IMR-90 (cell line): Measurements from ENCODE around the gene MARCHF9. TPM values are rescaled to one million over a fixed set of nuclear protein-coding genes. Genes with fewer than 3 reads are reported as not detected.
"Not testable (repeated sequence)": the region's sequence is repeated elsewhere in the genome, so short reads cannot be mapped to it uniquely, and the experiment has no call there.

Source experiments
- ATAC-seq: fragments of 200-7000 bp; cut with Tn5 transposase; 2 replicates; pipeline ENCODE4 v1.9.1; 2020; ENCODE audit warnings: low read depth, mild to moderate bottlenecking, moderate library complexity
- BruUV-seq: library from RNA; stranded (reverse); fragments of 400-500 nt; replicated peaks from 2 replicates; lab custom pipeline; 2021; lab: Mats Ljungman, UMichigan
- CTCF ChIA-PET: fragments of 300-600 bp; formaldehyde crosslinking; extraction: SDS; loops from one replicate; lab custom pipeline; 2021; ENCODE audit warnings: antibody characterized with exemption; lab: Yijun Ruan, JAX
- POLR2A ChIA-PET: fragments of 300-600 bp; sonication (Branson Sonifier 250); formaldehyde crosslinking; loops from one replicate; lab custom pipeline; 2022; ENCODE audit warnings: antibody characterized with exemption; ENCODE audit not compliant: unreplicated experiment; lab: Charles Lee
- DNase-seq: peaks from one replicate; pipeline ENCODE4 v3.0.0; 2013
- H2AFZ ChIP-seq: replicated peaks from 2 replicates; pipeline ENCODE3; 2013; ENCODE audit warnings: low read length, mild to moderate bottlenecking; ENCODE audit not compliant: poor library complexity
- H2AK5ac ChIP-seq: 2 replicates; pipeline ENCODE4 v1.6.1; 2013; ENCODE audit warnings: low read depth, low read length, inconsistent platforms
- H2AK9ac ChIP-seq: replicated peaks from 2 replicates; pipeline ENCODE3; 2013; ENCODE audit warnings: mild to moderate bottlenecking, low read depth, low read length, moderate library complexity; ENCODE audit not compliant: poor library complexity
- H2BK120ac ChIP-seq: 2 replicates; pipeline ENCODE4 v1.6.1; 2013; ENCODE audit warnings: low read depth, low read length, inconsistent platforms
- H2BK15ac ChIP-seq: 3 replicates; pipeline ENCODE4 v1.6.1; 2013; ENCODE audit warnings: low read depth, low read length, inconsistent platforms
- H2BK20ac ChIP-seq: 2 replicates; pipeline ENCODE4 v1.6.1; 2013; ENCODE audit warnings: low read depth, mild to moderate bottlenecking, inconsistent platforms, low read length, moderate library complexity
- H2BK5ac ChIP-seq: 2 replicates; pipeline ENCODE4 v1.6.1; 2013; ENCODE audit warnings: mild to moderate bottlenecking, low read depth, low read length, inconsistent platforms; ENCODE audit not compliant: poor library complexity, severe bottlenecking
- H3K14ac ChIP-seq: replicated peaks from 2 replicates; pipeline ENCODE4 v1.6.1; 2013; ENCODE audit warnings: low read depth, low read length, inconsistent platforms
- H3K18ac ChIP-seq: 2 replicates; pipeline ENCODE4 v1.6.1; 2013; ENCODE audit warnings: low read depth, low read length, control low read depth
- H3K23ac ChIP-seq: 2 replicates; pipeline ENCODE4 v1.6.1; 2013; ENCODE audit warnings: low read depth, low read length, inconsistent platforms
- H3K27ac ChIP-seq: 2 replicates; pipeline ENCODE4 v1.5.1; 2013; ENCODE audit warnings: mild to moderate bottlenecking, control low read depth, low read length; ENCODE audit not compliant: insufficient read depth
- H3K27me3 ChIP-seq: 2 replicates; pipeline ENCODE4 v1.6.1; 2013; ENCODE audit warnings: low read length; ENCODE audit not compliant: control insufficient read depth, insufficient read depth
- H3K36me3 ChIP-seq: 2 replicates; pipeline ENCODE4 v1.6.1; 2013; ENCODE audit warnings: low read length, mixed read lengths; ENCODE audit not compliant: control insufficient read depth, insufficient read depth
- H3K4ac ChIP-seq: 2 replicates; pipeline ENCODE4 v1.6.1; 2013; ENCODE audit warnings: low read depth, low read length, inconsistent platforms
- H3K4me1 ChIP-seq: 2 replicates; pipeline ENCODE4 v1.6.1; 2013; ENCODE audit warnings: low read length, mixed read lengths; ENCODE audit not compliant: control insufficient read depth, insufficient read depth
- H3K4me2 ChIP-seq: 2 replicates; pipeline ENCODE4 v1.6.1; 2013; ENCODE audit warnings: low read depth, mild to moderate bottlenecking, control low read depth, low read length, moderate library complexity
- H3K4me3 ChIP-seq: 2 replicates; pipeline ENCODE4 v1.5.1; 2013; ENCODE audit warnings: low read depth, mild to moderate bottlenecking, control low read depth, low read length, moderate library complexity; ENCODE audit not compliant: insufficient read depth
- H3K56ac ChIP-seq: 2 replicates; pipeline ENCODE4 v1.6.1; 2013; ENCODE audit warnings: low read length, inconsistent platforms; ENCODE audit not compliant: insufficient read depth; ENCODE audit errors: extremely low read depth
- H3K79me1 ChIP-seq, 2 experiments: 2 replicates each; pipeline ENCODE4 v1.6.1; 2013; ENCODE audit warnings: low read length in 2 of 2, inconsistent platforms in 1 of 2, low read depth in 1 of 2
- H3K9ac ChIP-seq: 2 replicates; pipeline ENCODE4 v1.6.1; 2013; ENCODE audit warnings: low read depth, low read length, control low read depth
- H3K9me1 ChIP-seq: 2 replicates; pipeline ENCODE4 v1.6.1; 2013; ENCODE audit warnings: low read length, inconsistent platforms; ENCODE audit not compliant: insufficient read depth
- H3K9me3 ChIP-seq: 2 replicates; pipeline ENCODE4 v1.6.1; 2013; ENCODE audit warnings: low read length; ENCODE audit not compliant: control insufficient read depth, insufficient read depth
- H4K20me1 ChIP-seq: 2 replicates; pipeline ENCODE4 v1.6.1; 2013; ENCODE audit warnings: low read length, inconsistent platforms; ENCODE audit not compliant: insufficient read depth
- H4K5ac ChIP-seq: 2 replicates; pipeline ENCODE4 v1.6.1; 2013; ENCODE audit warnings: mild to moderate bottlenecking, low read depth, low read length, control low read depth
- H4K8ac ChIP-seq, 2 experiments: 2 replicates each; pipeline ENCODE4 v1.6.1; 2013; ENCODE audit warnings: low read depth in 2 of 2, low read length in 2 of 2, control low read depth in 1 of 2, inconsistent platforms in 1 of 2
- H4K91ac ChIP-seq: 2 replicates; pipeline ENCODE4 v1.6.1; 2013; ENCODE audit warnings: low read depth, low read length, inconsistent platforms; ENCODE audit not compliant: insufficient read depth
- WGBS, 2 experiments: methylation state at CpG; one replicate each; pipeline versions ENCODE4 v1.1.5 to v1.1.7; 2013; ENCODE audit warnings: missing lambda C conversion rate in 2 of 2; ENCODE audit not compliant: insufficient read length in 1 of 2; ENCODE audit errors: extremely low coverage in 2 of 2; 5-methylcytosine and 5-hydroxymethylcytosine counted together
- dilution Hi-C: fragments of 300-500 bp; cut with HindIII; formaldehyde crosslinking; loops from one replicate; pipeline ENCODE4 v1.14.3; 2018; ENCODE audit warnings: low sequenced_read_pairs; ENCODE audit not compliant: unreplicated experiment
- in situ Hi-C: fragments of 300-500 bp; cut with MboI; formaldehyde crosslinking; loops from 3 replicates; pipeline ENCODE4 v1.14.3; 2019; ENCODE audit warnings: low sequenced_read_pairs, inconsistent platforms, mixed read lengths
- intact Hi-C: fragments of 100-400 bp; cut with micrococcal nuclease; formaldehyde crosslinking; loops from 2 replicates; pipeline ENCODE4 v1.10.0; 2022
- polyA plus RNA-seq, 3 experiments: library from polyadenylated mRNA; depleted of rRNA; stranded (reverse); fragments of >200 nt; gene quantifications; 2 replicates each; pipeline ENCODE4 v1.2.3, GENCODE V29; 2012; ENCODE audit warnings: low replicate concordance in 1 of 3
- total RNA-seq: library from RNA; depleted of rRNA; stranded (reverse); fragments of >200 nt; gene quantifications from 2 replicates; pipeline ENCODE4 v1.2.3, GENCODE V29; 2012

MARCHF9 gene
- total and polyA plus RNA-seq, 2 of the 4 experiments (the other 2 are of a cell fraction) = 1.1 to 5.4 TPM

DNA sequence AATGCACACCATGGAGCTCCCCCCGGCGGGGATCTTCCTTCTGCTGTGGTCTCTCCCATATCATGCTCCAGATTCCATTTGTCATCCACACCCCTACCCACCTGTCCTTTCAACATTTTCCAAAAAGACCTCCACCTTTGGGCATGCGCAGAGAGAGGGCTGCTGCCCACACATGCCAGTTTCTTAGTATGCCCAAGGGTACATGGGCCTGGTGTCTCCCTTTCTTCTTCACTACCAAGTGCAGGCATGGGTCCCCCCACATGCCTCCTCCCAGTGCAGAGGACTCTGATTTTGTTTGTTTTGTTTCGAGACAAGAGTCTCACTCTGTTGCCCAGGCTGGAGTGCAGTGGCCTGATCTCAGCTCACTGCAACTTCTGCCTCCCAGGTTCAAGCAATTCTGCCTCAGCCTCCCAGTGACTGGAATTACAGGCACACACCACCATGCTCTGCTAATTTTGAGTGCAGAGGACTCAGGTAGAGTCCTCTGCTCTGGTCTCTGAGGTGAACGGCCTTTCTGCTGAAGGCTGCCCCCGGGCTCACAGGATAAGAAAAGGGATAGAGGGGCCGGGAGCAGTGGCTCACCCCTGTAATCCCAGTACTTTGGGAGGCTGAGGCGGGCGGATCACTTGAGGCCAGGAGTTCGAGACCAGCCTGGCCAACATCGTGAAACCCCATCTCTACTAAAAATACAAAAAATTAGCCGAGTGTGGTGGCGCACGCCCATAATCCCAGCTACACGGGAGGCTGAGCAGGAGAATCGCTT is 32.9 kb upstream of the MARCHF9 start:
- CTCF ChIA-PET = interaction anchor here (0.6 kb wide), 2 partner anchors 19 to 146 kb away, joined by 3 read pairs; no protein-coding TSS in a partner anchor
- ATAC-seq, H2BK120ac ChIP-seq, BruUV-seq, H3K56ac ChIP-seq, H2AK9ac ChIP-seq, in situ Hi-C loops, H4K20me1 ChIP-seq, H2AFZ ChIP-seq, H3K9me1 ChIP-seq, H3K18ac ChIP-seq, H3K27me3 ChIP-seq, H2BK5ac ChIP-seq, H4K8ac ChIP-seq, H3K4me1 ChIP-seq, H2AK5ac ChIP-seq, H3K9ac ChIP-seq, H2BK15ac ChIP-seq, H3K9me3 ChIP-seq, H3K27ac ChIP-seq, H4K5ac ChIP-seq, intact Hi-C loops, H3K4me3 ChIP-seq, H3K4me2 ChIP-seq, H3K14ac ChIP-seq, H4K91ac ChIP-seq, H3K79me1 ChIP-seq, POLR2A ChIA-PET, H3K4ac ChIP-seq, H3K23ac ChIP-seq, H2BK20ac ChIP-seq, DNase-seq, dilution Hi-C loops: not testable (repeated sequence)
- H3K36me3 ChIP-seq = peaks cover 34% of the 10 kb centered on the region
- WGBS, 2 experiments = 100% methylated on average over 2 of the region's 16 CpGs; no CpG with 5 or more reads in 1 of the 2 experiments
